ENCODE results near the gene MCOLN3.

DNA sequence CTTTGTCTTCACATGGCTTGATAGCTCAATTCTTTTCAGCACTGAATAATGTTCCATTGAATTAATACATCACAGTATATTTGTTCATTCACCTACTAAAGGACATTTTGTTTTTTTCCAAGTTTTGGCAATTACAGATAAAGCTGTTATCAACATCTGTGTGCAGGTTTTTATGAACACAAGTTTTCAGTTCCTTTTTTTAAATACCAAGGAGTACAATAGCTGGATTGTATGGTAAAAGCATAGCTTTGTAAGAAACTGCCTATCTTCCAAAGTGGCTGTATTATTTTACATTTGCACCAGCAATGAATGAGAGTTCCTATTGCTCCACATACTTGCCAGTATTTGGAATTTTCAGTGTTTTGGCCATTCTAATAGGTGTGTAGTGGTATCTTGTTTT, 46.6 kb downstream of the MCOLN3 start:
- TF ChIP-seq SRF (CRISPR knock-in tag; IDR thresholded peaks at IDR 0.05) (no peak), TSC22D4 (tag; IDR thresholded peaks at IDR 0.05) (no peak), ZNF589 (CRISPR knock-in tag; IDR thresholded peaks at IDR 0.05; ENCODE audit: low read depth) (no peak), NFE2L1 (tag; IDR thresholded peaks at IDR 0.05; ENCODE audit: borderline replicate concordance, low read depth) (no peak), HMG20B (CRISPR knock-in tag; IDR thresholded peaks at IDR 0.05) (no peak), FOXP1 (CRISPR knock-in tag; IDR thresholded peaks at IDR 0.05) (no peak), ILF3 (IDR thresholded peaks at IDR 0.05; ENCODE audit: borderline replicate concordance) (no peak)
